PC-3 (cell line): ENCODE measurements around the gene TRAK1. TPM values are rescaled to one million over a fixed set of nuclear protein-coding genes. Genes with fewer than 3 reads are reported as not detected.

Source experiments
- ATAC-seq: fragments of 200-7000 bp; cut with Tn5 transposase; 2 replicates; pipeline ENCODE4 v1.9.1; 2020; ENCODE audit warnings: mild to moderate bottlenecking, moderate library complexity
- BruUV-seq: library from RNA; stranded (reverse); fragments of 400-500 nt; replicated peaks from 2 replicates; lab custom pipeline; 2021; lab: Mats Ljungman, UMichigan
- CTCF ChIA-PET: fragments of 300-600 bp; sonication (Branson Sonifier 250); formaldehyde crosslinking; loops from one replicate; lab custom pipeline; 2022; ENCODE audit warnings: antibody characterized with exemption; lab: Charles Lee
- POLR2A ChIA-PET: fragments of 300-600 bp; sonication (Branson Sonifier 250); formaldehyde crosslinking; loops from one replicate; lab custom pipeline; 2022; ENCODE audit warnings: antibody characterized with exemption; ENCODE audit not compliant: unreplicated experiment; lab: Charles Lee
- DNase-seq: peaks from one replicate; pipeline ENCODE4 v3.0.0-alpha.2; 2015
- H2AFZ ChIP-seq: fragments of 300-600 bp; sonication (generic); 2 replicates; pipeline ENCODE4 v1.6.0; 2016; ENCODE audit warnings: antibody characterized with exemption, low read length
- H3F3A ChIP-seq: fragments of 300-600 bp; sonication (generic); one replicate; pipeline ENCODE4 v1.6.0; 2017; ENCODE audit warnings: antibody characterized with exemption, low read length, control low read depth, mild to moderate bottlenecking; ENCODE audit not compliant: unreplicated experiment
- H3K27ac ChIP-seq: fragments of 300-600 bp; sonication (generic); 2 replicates; pipeline ENCODE4 v1.5.1; 2016; ENCODE audit warnings: mild to moderate bottlenecking, low read length
- H3K27me3 ChIP-seq: fragments of 300-600 bp; sonication (generic); 2 replicates; pipeline ENCODE4 v1.6.1; 2016; ENCODE audit warnings: low read length, mixed read lengths
- H3K36me3 ChIP-seq: fragments of 300-600 bp; sonication (generic); 2 replicates; pipeline ENCODE4 v1.6.1; 2016; ENCODE audit warnings: low read depth, mixed run types, low read length, mixed read lengths
- H3K4me1 ChIP-seq: fragments of 300-600 bp; sonication (generic); 2 replicates; pipeline ENCODE4 v1.5.1; 2016; ENCODE audit warnings: low read length; ENCODE audit not compliant: insufficient read depth
- H3K4me2 ChIP-seq: fragments of 300-600 bp; sonication (generic); 2 replicates; pipeline ENCODE4 v1.6.0; 2016; ENCODE audit warnings: low read length
- H3K4me3 ChIP-seq: fragments of 300-600 bp; sonication (generic); 2 replicates; pipeline ENCODE4 v1.5.1; 2016; ENCODE audit warnings: mild to moderate bottlenecking, low read length, mixed read lengths
- H3K79me2 ChIP-seq: fragments of 300-600 bp; sonication (generic); 2 replicates; pipeline ENCODE4 v1.6.1; 2017; ENCODE audit warnings: low read length, mixed read lengths
- H3K9ac ChIP-seq: fragments of 300-600 bp; sonication (generic); 2 replicates; pipeline ENCODE4 v1.6.0; 2016; ENCODE audit warnings: mild to moderate bottlenecking, low read length
- H3K9me2 ChIP-seq: fragments of 300-600 bp; sonication (generic); replicated peaks from 2 replicates; pipeline ENCODE4 v1.6.1; 2016; ENCODE audit warnings: mixed run types, low read length, mixed read lengths
- H3K9me3 ChIP-seq: fragments of 300-600 bp; sonication (generic); 2 replicates; pipeline ENCODE4 v1.6.1; 2016; ENCODE audit warnings: low read length, mixed read lengths
- H4K20me1 ChIP-seq: fragments of 300-600 bp; sonication (generic); 2 replicates; pipeline ENCODE4 v1.6.1; 2016; ENCODE audit warnings: low read length, mixed read lengths
- CTCF ChIP-seq: fragments of 300-600 bp; sonication (generic); conservative IDR thresholded peaks from 2 replicates; pipeline ENCODE4 v1.5.1; 2017; ENCODE audit warnings: antibody characterized with exemption, low read depth, mild to moderate bottlenecking, low read length
- EZH2 ChIP-seq: fragments of 300-600 bp; sonication (generic); IDR thresholded peaks from one replicate; pipeline ENCODE4 v1.6.1; 2017; ENCODE audit warnings: antibody characterized with exemption, mild to moderate bottlenecking, low read length; ENCODE audit not compliant: unreplicated experiment
- EZH2phosphoT487 ChIP-seq: fragments of 300-600 bp; sonication (generic); IDR thresholded peaks from 2 replicates; pipeline ENCODE4 v1.6.1; 2018; ENCODE audit warnings: mild to moderate bottlenecking, antibody characterized with exemption, low read length, borderline replicate concordance
- intact Hi-C: fragments of 100-400 bp; cut with micrococcal nuclease; formaldehyde crosslinking; loops from 2 replicates; pipeline ENCODE4 v1.9.0; 2023
- total RNA-seq: library from RNA; depleted of rRNA; stranded (reverse); fragments of >200 nt; gene quantifications from 2 replicates; pipeline ENCODE4 v1.2.3, GENCODE V29; 2014

Gene TRAK1
- total RNA-seq, 1 experiment from 2014 or later: 23.4 TPM

DNA sequence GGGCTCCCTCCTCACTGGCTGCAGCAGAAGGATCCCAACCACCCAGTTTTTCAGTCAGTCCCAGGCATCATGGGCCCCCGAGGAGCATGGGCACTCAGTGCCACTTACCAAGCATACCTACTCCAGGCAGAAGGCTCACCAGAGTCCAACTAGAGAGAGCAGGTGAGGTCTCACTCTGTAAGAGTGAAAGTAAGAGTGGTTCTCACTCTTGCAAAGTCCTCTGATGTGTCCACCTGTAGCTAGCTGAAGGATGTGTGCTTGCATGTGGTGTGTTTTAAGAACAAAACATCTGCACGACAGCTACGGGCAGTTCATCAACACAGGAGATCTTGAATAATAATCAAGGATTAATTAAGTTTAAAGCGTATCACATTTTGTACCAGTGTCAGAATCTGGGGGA lies 125.1 kb downstream of the TRAK1 start:
- ChIA-PET CTCF (no interaction called here), POLR2A (no interaction called here)
- Histone ChIP-seq H3K4me3 (no peak overlapping the region), H4K20me1 (no peaks in the 10 kb centered on the region), H3K9me2 (no peaks in the 10 kb centered on the region), H3K9ac (no peak overlapping the region), H3K9me3 (no peaks in the 10 kb centered on the region), H3K79me2 (no peaks in the 10 kb centered on the region), H3K27ac (no peak overlapping the region), H3K36me3 (no peaks in the 10 kb centered on the region), H3K4me2 (no peak overlapping the region), H3K27me3 (no peaks in the 10 kb centered on the region), H3F3A (no peaks in the 10 kb centered on the region), H3K4me1 (peaks cover 15% of the 10 kb centered on the region; the same call in 1 of the 2 replicates), H2AFZ (no peak overlapping the region)
- intact Hi-C loops: no loop called here
- no TSS peak for BruUV-seq
- TF ChIP-seq CTCF: no peak
- TF ChIP-seq EZH2: no peak
- TF ChIP-seq EZH2phosphoT487: no peak
- no peak for DNase-seq
- ATAC-seq: no peak

- POLR2A ChIA-PET: no interaction called here
- Histone ChIP-seq H2AFZ (no peak overlapping the region), H3K79me2 (no peaks in the 10 kb centered on the region), H3K9me3 (no peaks in the 10 kb centered on the region), H4K20me1 (no peaks in the 10 kb centered on the region), H3K4me1 (peaks cover 15% of the 10 kb centered on the region; the same call in 1 of the 2 replicates), H3K36me3 (no peaks in the 10 kb centered on the region), H3K4me2 (no peak overlapping the region), H3K27ac (no peak overlapping the region), H3K9ac (no peak overlapping the region), H3K4me3 (no peak overlapping the region), H3K27me3 (no peaks in the 10 kb centered on the region), H3F3A (no peaks in the 10 kb centered on the region), H3K9me2 (no peaks in the 10 kb centered on the region)
- ATAC-seq (no peak), DNase-seq (no peak)
- CTCF ChIA-PET: no interaction called here
- TF ChIP-seq EZH2phosphoT487 (no peak), CTCF (no peak), EZH2 (no peak)
- intact Hi-C loops: no loop called here
- BruUV-seq: no TSS peak
These were observed 125.8 kb downstream of the TRAK1 start for GRCh38 chr3:42216931-42217333.

DNA sequence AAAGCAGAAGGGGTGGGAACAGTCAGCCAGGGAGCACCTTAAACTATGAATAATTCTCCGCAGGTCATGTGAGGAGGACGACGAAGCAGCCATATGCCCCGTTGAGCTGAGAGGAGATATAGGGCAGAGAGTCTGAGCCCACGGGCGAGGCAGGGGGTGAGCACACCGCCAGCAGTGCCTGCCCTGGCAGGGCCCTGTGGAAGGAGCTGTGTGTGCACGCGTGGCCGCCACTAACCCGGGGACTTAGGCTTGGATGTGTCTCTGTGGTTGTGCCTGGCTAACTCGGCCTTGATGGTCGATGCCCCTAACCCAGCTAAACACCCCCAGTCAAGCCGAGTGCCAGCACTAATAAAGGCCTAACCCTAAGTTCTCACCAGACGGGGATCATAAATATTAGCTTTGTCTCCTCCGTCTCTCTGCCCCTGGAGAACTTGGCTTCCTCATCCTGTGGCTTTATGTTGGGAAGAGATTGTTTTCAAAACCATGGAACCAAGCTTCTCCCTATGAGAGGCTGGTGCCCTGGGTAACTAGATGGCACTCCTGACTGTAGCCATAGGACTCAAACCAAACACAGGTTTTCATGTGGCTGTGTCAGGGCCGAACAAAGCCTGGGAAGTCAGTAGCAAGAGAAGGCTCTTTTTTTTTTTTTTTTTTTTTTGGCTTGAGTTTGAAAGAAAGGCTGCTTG lies 129.4 kb downstream of the TRAK1 start:
- Histone ChIP-seq H3K27me3 (no peaks in the 10 kb centered on the region), H3K4me2 (no peak overlapping the region), H3K36me3 (no peaks in the 10 kb centered on the region), H3K9me3 (no peaks in the 10 kb centered on the region), H3K9ac (no peak overlapping the region), H3K4me1 (no peaks in the 10 kb centered on the region), H4K20me1 (no peaks in the 10 kb centered on the region), H3K9me2 (no peaks in the 10 kb centered on the region), H3K27ac (no peak overlapping the region), H2AFZ (no peak overlapping the region), H3K4me3 (no peak overlapping the region), H3K79me2 (no peaks in the 10 kb centered on the region), H3F3A (no peaks in the 10 kb centered on the region)
- ATAC-seq (no peak), DNase-seq (no peak)
- ChIA-PET CTCF (no interaction called here), POLR2A (interaction anchor here (0.8 kb wide), 1 partner anchor 31 kb away, joined by 3 read pairs; no protein-coding TSS in a partner anchor)
- no TSS peak for BruUV-seq
- no peak for TF ChIP-seq CTCF
- TF ChIP-seq EZH2: no peak
- no peak for TF ChIP-seq EZH2phosphoT487
- intact Hi-C loops: no loop called here
